ENCODE data around the gene CD38.

CD38 gene

GRCh38 chr4:15765391-15765790 is 12.7 kb upstream of the CD38 start:
- no peak for TF ChIP-seq CTCF (IDR thresholded peaks at IDR 0.05)
- no peak overlapping the region for H3K4me3 ChIP-seq
- DNase-seq (ENCODE audit: low spot score), result no peak
- H3K27ac ChIP-seq, result no peak overlapping the region

- no peak for DNase-seq (ENCODE audit: low spot score)
- Histone ChIP-seq H3K4me3 (no peak overlapping the region), H3K27ac (no peak overlapping the region)
- TF ChIP-seq CTCF (IDR thresholded peaks at IDR 0.05), result no peak
Measured at GRCh38 chr4:15765910-15766697, 12.0 kb upstream of the CD38 start.

GRCh38 chr4:15766821-15767220 is 11.3 kb upstream of the CD38 start:
- Histone ChIP-seq H3K4me3 (no peak overlapping the region), H3K27ac (no peak overlapping the region)
- no peak for DNase-seq (ENCODE audit: low spot score)
- no peak for TF ChIP-seq CTCF (IDR thresholded peaks at IDR 0.05)

GRCh38 chr4:15769202-15769601 is 8.9 kb upstream of the CD38 start:
- no peak overlapping the region for H3K4me3 ChIP-seq
- DNase-seq (ENCODE audit: low spot score), result no peak
- no peak overlapping the region for H3K27ac ChIP-seq
- TF ChIP-seq CTCF (IDR thresholded peaks at IDR 0.05), result no peak

- no peak overlapping the region for H3K27ac ChIP-seq
- no peak overlapping the region for H3K4me3 ChIP-seq
- no peak for DNase-seq (ENCODE audit: low spot score)
- no peak for TF ChIP-seq CTCF (IDR thresholded peaks at IDR 0.05)
Measured at GRCh38 chr4:15771216-15772058, 6.7 kb upstream of the CD38 start.

GRCh38 chr4:15774020-15774420 is 4.1 kb upstream of the CD38 start:
- no peak for TF ChIP-seq CTCF (IDR thresholded peaks at IDR 0.05)
- Histone ChIP-seq H3K27ac (no peak overlapping the region), H3K4me3 (no peak overlapping the region)
- DNase-seq (ENCODE audit: low spot score), result no peak
